ENCODE data around the gene PPP1R13L. TPM values are rescaled to one million over a fixed set of nuclear protein-coding genes. Genes with fewer than 3 reads are reported as not detected.
"Not testable (repeated sequence)": the region's sequence is repeated elsewhere in the genome, so short reads cannot be mapped to it uniquely, and the experiment has no call there.

The PPP1R13L gene
- total and polyA plus RNA-seq, 2 donors (not counting 1 experiment from before 2014, with no cell fraction given) = 7.4 to 9.2 TPM

GRCh38 chr19:45429896-45430295 lies 25.0 kb upstream of the PPP1R13L start:
- H2AFZ ChIP-seq (ENCODE audit: insufficient read depth, low read depth, low read length, poor library complexity, severe bottlenecking); H3K79me2 ChIP-seq (ENCODE audit: control insufficient read depth, insufficient read depth, low read length); H3K9me3 ChIP-seq (ENCODE audit: control extremely low read depth in 1 of 3, control insufficient read depth in 2 of 3, insufficient read depth in 1 of 3, low read length in 2 of 3); ATAC-seq (ENCODE audit: low read depth); H3K4me3 ChIP-seq (ENCODE audit: control extremely low read depth in 1 of 5, extremely low read depth in 1 of 5, insufficient read depth in 1 of 5, low read depth in 2 of 5, low read length in 4 of 5); H3K9ac ChIP-seq (ENCODE audit: low read length); H4K20me1 ChIP-seq (ENCODE audit: control insufficient read depth, insufficient read depth, low read length, poor library complexity, severe bottlenecking); DNase-seq; POLR2A ChIA-PET; H3K4me3 Mint-ChIP-seq; H3K27ac Mint-ChIP-seq; H3K36me3 ChIP-seq (replicated peaks in 1 of 2; ENCODE audit: control extremely low read depth in 1 of 2, control insufficient read depth in 1 of 2, extremely low read depth in 1 of 2, insufficient read depth in 2 of 2, low read length in 1 of 2); H3K9me3 Mint-ChIP-seq (ENCODE audit: insufficient read depth); H3K27ac ChIP-seq (ENCODE audit: low read length in 2 of 2); H3K4me2 ChIP-seq (replicated peaks; ENCODE audit: low read depth, low read length, poor library complexity, severe bottlenecking): not testable (repeated sequence)
- peaks cover 0 to 12% (median 5%) of the 10 kb centered on the region in 4 experiments for H3K27me3 ChIP-seq (replicated peaks in 1 of 4; ENCODE audit: control extremely low read depth in 1 of 4, control insufficient read depth in 3 of 4, insufficient read depth in 4 of 4, low read length in 3 of 4)
- WGBS (ENCODE audit: insufficient coverage) = 91% methylated on average over 9 of the region's 11 CpGs
- peaks cover 11% of the 10 kb centered on the region for H3K27me3 Mint-ChIP-seq
- intact Hi-C loops (cut with micrococcal nuclease) = loop anchor here (5.0 kb wide), 1 partner anchor 212 kb away; no protein-coding TSS in a partner anchor
- peaks cover 11 to 20% of the 10 kb centered on the region in 2 donors for H3K4me1 ChIP-seq (ENCODE audit: control insufficient read depth in 2 of 2, insufficient read depth in 2 of 2, low read length in 2 of 2)
- CTCF ChIA-PET = interaction anchor here (0.6 to 3.3 kb wide), 4 partner anchors 10 to 278 kb away, joined by 5 to 15 read pairs (median 12); no protein-coding TSS in a partner anchor
- peaks cover 13% of the 10 kb centered on the region for H3K4me1 Mint-ChIP-seq

DNA sequence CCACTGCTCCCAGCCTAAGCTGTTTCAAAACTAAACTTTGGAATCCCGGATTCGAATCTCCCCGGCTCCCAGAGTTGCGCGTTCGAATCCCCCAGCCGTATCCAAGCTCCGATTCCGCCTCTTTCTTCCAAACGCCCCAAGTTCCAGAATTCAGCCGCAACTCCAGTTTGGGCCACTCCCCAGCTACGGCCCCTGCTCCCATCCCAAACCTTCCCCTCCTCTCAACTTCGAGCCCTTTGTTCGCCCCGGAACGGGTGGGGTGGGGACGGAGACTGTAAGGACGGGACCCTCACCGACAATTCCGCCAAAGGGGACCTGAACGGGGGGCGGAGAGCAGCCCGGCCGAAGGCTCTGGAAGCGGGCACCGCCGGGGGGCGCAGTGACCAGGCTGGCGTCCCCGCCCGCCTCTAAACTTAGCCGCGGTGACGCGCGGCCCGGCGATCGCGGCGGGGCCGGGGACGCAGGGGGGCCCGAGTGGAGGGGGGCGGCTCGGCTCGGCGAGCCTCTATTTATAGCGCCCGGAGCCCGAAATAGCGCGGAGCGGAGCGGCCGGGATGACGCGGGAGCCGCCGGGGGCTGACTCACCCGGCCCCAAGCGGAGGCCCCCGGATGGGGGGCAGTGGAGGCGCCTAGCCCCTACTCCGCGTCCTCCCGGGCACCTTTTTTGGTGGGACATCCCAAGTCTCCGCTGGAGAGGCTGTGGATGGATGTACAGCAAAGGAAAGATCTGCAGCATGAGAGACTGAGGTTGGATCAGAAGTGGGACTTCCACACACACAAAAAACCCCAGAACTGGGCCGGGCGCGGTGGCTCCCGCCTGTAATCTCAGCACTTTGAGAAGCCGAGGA lies 23.7 kb upstream of the PPP1R13L start:
- Histone ChIP-seq H2AFZ (ENCODE audit: insufficient read depth, low read depth, low read length, poor library complexity, severe bottlenecking) (peak overlapping the region; percentile 74), H3K4me1 (ENCODE audit: control insufficient read depth in 2 of 2, insufficient read depth in 2 of 2, low read length in 2 of 2) (peaks cover 18 to 28% of the 10 kb centered on the region in 2 donors), H3K9ac (ENCODE audit: low read length) (peak overlapping the region; percentile 58), H3K4me2 (replicated peaks; ENCODE audit: low read depth, low read length, poor library complexity, severe bottlenecking) (peak overlapping the region; percentile 97), H4K20me1 (ENCODE audit: control insufficient read depth, insufficient read depth, low read length, poor library complexity, severe bottlenecking) (no peaks in the 10 kb centered on the region), H3K36me3 (replicated peaks in 1 of 2; ENCODE audit: control extremely low read depth in 1 of 2, control insufficient read depth in 1 of 2, extremely low read depth in 1 of 2, insufficient read depth in 2 of 2, low read length in 1 of 2) (no peaks in the 10 kb centered on the region), H3K27me3 (replicated peaks in 1 of 4; ENCODE audit: control extremely low read depth in 1 of 4, control insufficient read depth in 3 of 4, insufficient read depth in 4 of 4, low read length in 3 of 4) (peaks cover 0 to 12% (median 5%) of the 10 kb centered on the region in 4 experiments), H3K9me3 (ENCODE audit: control extremely low read depth in 1 of 3, control insufficient read depth in 2 of 3, insufficient read depth in 1 of 3, low read length in 2 of 3) (no peaks in the 10 kb centered on the region), H3K4me3 (ENCODE audit: control extremely low read depth in 1 of 5, extremely low read depth in 1 of 5, insufficient read depth in 1 of 5, low read depth in 2 of 5, low read length in 4 of 5) (peak overlapping the region in 4 of 5 experiments; percentile 21 to 66 (median 50)), H3K27ac (ENCODE audit: low read length in 2 of 2) (no peak overlapping the region), H3K79me2 (ENCODE audit: control insufficient read depth, insufficient read depth, low read length) (no peaks in the 10 kb centered on the region)
- no peak for TF ChIP-seq EZH2 (IDR thresholded peaks at IDR 0.05; ENCODE audit: borderline replicate concordance, insufficient read depth, low read depth, low read length, poor library complexity, severe bottlenecking)
- TF ChIP-seq CTCF (IDR thresholded peaks at IDR 0.05) = peak; percentile 32
- H3K9me3 Mint-ChIP-seq (ENCODE audit: insufficient read depth) = no peaks in the 10 kb centered on the region
- intact Hi-C loops (cut with micrococcal nuclease) = loop anchor here (5.0 kb wide), 1 partner anchor 214 kb away; no protein-coding TSS in a partner anchor
- peak overlapping the region; percentile 82 for H3K4me3 Mint-ChIP-seq
- peak; percentile 37 for ATAC-seq (ENCODE audit: low read depth)
- peaks cover 24% of the 10 kb centered on the region for H3K4me1 Mint-ChIP-seq
- peak; percentile 57 for DNase-seq
- H3K27ac Mint-ChIP-seq = peak overlapping the region; percentile 16
- ChIA-PET CTCF (interaction anchor here (0.6 to 2.4 kb wide), 11 partner anchors 11 to 130 kb away, joined by 3 to 14 read pairs (median 5); no protein-coding TSS in a partner anchor), POLR2A (interaction anchor here (0.7 to 1.3 kb wide), 2 partner anchors 50 to 107 kb away, joined by 3 to 6 read pairs; no protein-coding TSS in a partner anchor)
- 3% methylated on average over 61 of the region's 73 CpGs for WGBS (ENCODE audit: insufficient coverage)
- peaks cover 11% of the 10 kb centered on the region for H3K27me3 Mint-ChIP-seq

All from B cell (primary cell).